Measurements from ENCODE around the gene GGCX. TPM values are rescaled to one million over a fixed set of nuclear protein-coding genes. Genes with fewer than 3 reads are reported as not detected.

Gene GGCX
- total and polyA plus RNA-seq, 2 of the 13 experiments (the other 11 are each of a cell fraction or from before 2014, with no cell fraction given) = 72.5 to 103 TPM

GRCh38 chr2:85584354-85584856 is 23.1 kb upstream of the GGCX start, which contains the start of gene VAMP5 (continued):
- no peak for TF ChIP-seq ZKSCAN1 (IDR thresholded peaks at IDR 0.05; ENCODE audit: low read length)
- peak; percentile 75 for TF ChIP-seq ZSCAN20 (CRISPR knock-in tag; IDR thresholded peaks at IDR 0.05; ENCODE audit: borderline replicate concordance)
- TF ChIP-seq ZKSCAN5 (CRISPR knock-in tag; IDR thresholded peaks at IDR 0.05) = peak; percentile 52; the same call in 1 of the 2 replicates
- no peak for TF ChIP-seq ZNF619 (CRISPR knock-in tag; IDR thresholded peaks at IDR 0.05)
- peak; percentile 17; the same call in 1 of the 2 replicates for TF ChIP-seq SMAD3 (CRISPR knock-in tag; IDR thresholded peaks at IDR 0.05)
- 0 out of 2 replicates have a peak, but pooled peaks have one; percentile 7 for TF ChIP-seq ZNF644 (CRISPR knock-in tag; IDR thresholded peaks at IDR 0.05; ENCODE audit: low read depth)
- TF ChIP-seq ZNF264 (CRISPR knock-in tag; IDR thresholded peaks at IDR 0.05) = peak; percentile 88; the same call in 1 of the 2 replicates
- TF ChIP-seq ZNF850 (CRISPR knock-in tag; conservative IDR thresholded peaks at IDR 0.05) = no peak
- TF ChIP-seq, protein P1, sequence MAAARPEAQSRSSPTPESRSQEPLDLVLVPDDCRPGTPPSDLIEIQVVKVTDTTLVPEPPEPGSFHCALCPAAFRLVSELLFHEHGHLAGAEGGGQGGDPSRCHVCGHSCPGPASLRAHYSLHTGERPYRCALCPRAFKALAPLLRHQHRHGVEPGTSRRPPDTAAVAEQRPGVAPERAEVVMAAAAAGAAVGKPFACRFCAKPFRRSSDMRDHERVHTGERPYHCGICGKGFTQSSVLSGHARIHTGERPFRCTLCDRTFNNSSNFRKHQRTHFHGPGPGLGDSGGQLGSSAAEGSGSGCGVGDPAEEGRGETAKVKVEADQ (CRISPR knock-in tag; IDR thresholded peaks at IDR 0.05; ENCODE audit: borderline replicate concordance) = no peak
- TF ChIP-seq ZNF749 (CRISPR knock-in tag; IDR thresholded peaks at IDR 0.05; ENCODE audit: borderline replicate concordance) = peak; percentile 45
- peak; percentile 83 for TF ChIP-seq ADNP (CRISPR knock-in tag; IDR thresholded peaks at IDR 0.05)
- TF ChIP-seq ZNF281 (CRISPR knock-in tag; IDR thresholded peaks at IDR 0.05; ENCODE audit: borderline replicate concordance) = peak; percentile 47
- 0 out of 2 replicates have a peak, but pooled peaks have one; percentile 3 for TF ChIP-seq MIXL1 (CRISPR knock-in tag; IDR thresholded peaks at IDR 0.05)
- TF ChIP-seq RCOR2 (CRISPR knock-in tag; IDR thresholded peaks at IDR 0.05) = no peak
- TF ChIP-seq ZNF232 (CRISPR knock-in tag; IDR thresholded peaks at IDR 0.05; ENCODE audit: borderline replicate concordance) = peak; percentile 12; the same call in 1 of the 2 replicates
- TF ChIP-seq ZNF839 (CRISPR knock-in tag; IDR thresholded peaks at IDR 0.05; ENCODE audit: borderline replicate concordance) = no peak; the same call in 1 of the 2 replicates
- TF ChIP-seq NCOA1 (CRISPR knock-in tag; IDR thresholded peaks at IDR 0.05) = no peak; the same call in 1 of the 2 replicates
- no peak; the same call in 1 of the 2 replicates for TF ChIP-seq TBX2 (CRISPR knock-in tag; IDR thresholded peaks at IDR 0.05; ENCODE audit: borderline replicate concordance)
- TF ChIP-seq, protein P2, sequence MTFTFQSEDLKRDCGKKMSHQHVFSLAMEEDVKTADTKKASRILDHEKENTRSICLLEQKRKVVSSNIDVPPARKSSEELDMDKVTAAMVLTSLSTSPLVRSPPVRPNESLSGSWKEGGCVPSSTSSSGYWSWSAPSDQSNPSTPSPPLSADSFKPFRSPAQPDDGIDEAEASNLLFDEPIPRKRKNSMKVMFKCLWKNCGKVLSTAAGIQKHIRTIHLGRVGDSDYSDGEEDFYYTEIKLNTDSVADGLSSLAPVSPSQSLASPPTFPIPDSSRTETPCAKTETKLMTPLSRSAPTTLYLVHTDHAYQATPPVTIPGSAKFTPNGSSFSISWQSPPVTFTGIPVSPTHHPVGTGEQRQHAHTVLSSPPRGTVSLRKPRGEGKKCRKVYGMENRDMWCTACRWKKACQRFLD (CRISPR knock-in tag; IDR thresholded peaks at IDR 0.05; ENCODE audit: borderline replicate concordance) = 0 out of 2 replicates have a peak, but pooled peaks have one; percentile 80
- TF ChIP-seq ZSCAN5A (CRISPR knock-in tag; IDR thresholded peaks at IDR 0.05; ENCODE audit: borderline replicate concordance) = peak; percentile 48; the same call in 1 of the 2 replicates
- no peak for TF ChIP-seq CEBPB (IDR thresholded peaks at IDR 0.05; ENCODE audit: borderline replicate concordance, low read depth, low read length)
- peak; percentile 49; the same call in 1 of the 2 replicates for TF ChIP-seq HDAC2 (CRISPR knock-in tag; IDR thresholded peaks at IDR 0.05)
- TF ChIP-seq PCBP2 (optimal IDR thresholded peaks at IDR 0.05; ENCODE audit: low read depth, low read length, poor library complexity, severe bottlenecking) = no peak
- TF ChIP-seq ZNF75D (CRISPR knock-in tag; IDR thresholded peaks at IDR 0.05; ENCODE audit: borderline replicate concordance) = no peak
- TF ChIP-seq PAWR (CRISPR knock-in tag; IDR thresholded peaks at IDR 0.05; ENCODE audit: borderline replicate concordance) = no peak

Measured in HepG2 (cell line).